K562 (cell line): ENCODE results near the gene NTN1.

Experiments
- ARID1B ChIP-seq: fragments of 450-650 bp; IDR thresholded peaks from 2 replicates; pipeline ENCODE4 v1.6.1; 2016; ENCODE audit warnings: antibody characterized with exemption, mild to moderate bottlenecking, inconsistent platforms
- DEAF1 ChIP-seq: fragments of 450-650 bp; formaldehyde crosslinking; IDR thresholded peaks from 2 replicates; pipeline ENCODE4 v1.4.0; 2020; ENCODE audit warnings: mild to moderate bottlenecking, moderate library complexity
- EZH2 ChIP-seq: IDR thresholded peaks from 2 replicates; pipeline ENCODE4 v1.6.1; 2012; ENCODE audit warnings: low read depth, mild to moderate bottlenecking, inconsistent platforms, low read length, borderline replicate concordance
- FOSL1 ChIP-seq: fragments of 200-800 bp; sonication (Bioruptor generic); conservative IDR thresholded peaks from 2 replicates; pipeline ENCODE4 v1.6.1; 2016; ENCODE audit warnings: missing genetic modification characterization, missing compliant biosample characterization
- NBN ChIP-seq: fragments of 450-650 bp; IDR thresholded peaks from 2 replicates; pipeline ENCODE4 v1.6.1; 2016; ENCODE audit warnings: low read depth, mild to moderate bottlenecking
- NFXL1 ChIP-seq: fragments of 450-650 bp; formaldehyde crosslinking; IDR thresholded peaks from 2 replicates; pipeline ENCODE4 v1.4.0; 2021; ENCODE audit warnings: mild to moderate bottlenecking
- PHF8 ChIP-seq: fragments of 200-600 bp; sonication (generic); IDR thresholded peaks from 2 replicates; pipeline ENCODE4 v1.6.1; 2012; ENCODE audit warnings: mixed run types, mild to moderate bottlenecking, inconsistent platforms, low read length, moderate library complexity, borderline replicate concordance
- RFX5 ChIP-seq: IDR thresholded peaks from 2 replicates; pipeline ENCODE4 v1.6.1; 2011; ENCODE audit warnings: low read depth, mild to moderate bottlenecking, improper control_type of control experiment, low read length
- SMC3 ChIP-seq: conservative IDR thresholded peaks from 2 replicates; pipeline ENCODE4 v1.6.1; 2011; ENCODE audit warnings: low read depth, low read length, improper control_type of control experiment; ENCODE audit not compliant: insufficient read depth
- SPI1 ChIP-seq: IDR thresholded peaks from 2 replicates; pipeline ENCODE4 v1.6.1; 2011; ENCODE audit warnings: low read depth, low read length, control low read depth, borderline replicate concordance
- TBL1XR1 ChIP-seq, 2 experiments: IDR thresholded peaks; 2 replicates each; pipeline ENCODE4 v1.6.1; 2012; ENCODE audit warnings: improper control_type of control experiment in 2 of 2, low read length in 2 of 2, mild to moderate bottlenecking in 1 of 2
- YBX1 ChIP-seq: fragments of 450-650 bp; IDR thresholded peaks from 2 replicates; pipeline ENCODE4 v1.7.1; 2016; ENCODE audit warnings: mild to moderate bottlenecking
- ZNF707 ChIP-seq: fragments of 250-450 bp; sonication (Bioruptor Pico); conservative IDR thresholded peaks from 2 replicates; pipeline ENCODE4 v1.8.0; 2022; ENCODE audit warnings: inconsistent platforms, mild to moderate bottlenecking, moderate library complexity

GRCh38 chr17:9209781-9210370 is 188.6 kb downstream of the NTN1 start:
- TF ChIP-seq PHF8 (no peak), ZNF707 (CRISPR knock-in tag) (no peak), RFX5 (no peak), TBL1XR1 (IDR thresholded peaks at IDR 0.05; ENCODE audit: low read length in 2 of 2) (no peak), SPI1 (no peak), NFXL1 (CRISPR knock-in tag) (no peak), FOSL1 (tag) (no peak), SMC3 (no peak), NBN (no peak), YBX1 (no peak), ARID1B (no peak), EZH2 (no peak), DEAF1 (CRISPR knock-in tag) (no peak)
